ENCODE measurements around the gene SUCO. TPM values are rescaled to one million over a fixed set of nuclear protein-coding genes. Genes with fewer than 3 reads are reported as not detected.

Gene SUCO
- polyA plus RNA-seq, 1 experiment = 5.0 TPM

DNA sequence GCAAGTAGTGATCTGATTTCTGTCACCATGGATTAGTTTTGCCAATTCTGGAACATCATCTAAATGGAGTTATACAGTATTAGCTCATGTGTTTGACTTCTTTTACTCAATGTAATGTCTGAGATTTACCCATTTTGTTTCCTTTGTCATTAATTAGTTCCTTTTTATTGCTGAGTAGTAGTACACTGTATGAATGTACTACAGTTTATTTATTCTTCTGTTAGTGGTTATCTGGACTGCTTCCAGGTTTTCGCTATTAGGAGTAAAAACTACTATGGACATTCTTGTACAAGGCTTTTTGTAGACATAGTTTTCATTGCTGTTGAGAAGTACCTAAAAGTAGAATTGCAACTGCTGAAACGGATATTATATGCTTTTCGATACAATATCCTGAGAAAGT, 14.1 kb downstream of the SUCO start:
- Histone ChIP-seq H3K27me3 (ENCODE audit: control insufficient read depth, insufficient read depth, low read length) (no peaks in the 10 kb centered on the region), H3K36me3 (ENCODE audit: control insufficient read depth, insufficient read depth, low read length) (no peaks in the 10 kb centered on the region), H3K4me3 (ENCODE audit: low read depth, low read length) (no peak overlapping the region)
- TF ChIP-seq CTCF (IDR thresholded peaks at IDR 0.05; ENCODE audit: insufficient read depth, low read depth, low read length) = no peak
- ChIA-PET CTCF (no interaction called here), POLR2A (no interaction called here)
- no peak for DNase-seq (ENCODE audit: low read depth)

GRCh38 chr1:172549621-172550280, 16.8 kb downstream of the SUCO start:
- no peak overlapping the region for H3K4me3 ChIP-seq (ENCODE audit: low read depth, low read length)
- ChIA-PET CTCF (no interaction called here), POLR2A (no interaction called here)
- H3K36me3 ChIP-seq (ENCODE audit: control insufficient read depth, insufficient read depth, low read length) = no peaks in the 10 kb centered on the region
- DNase-seq (ENCODE audit: low read depth) = no peak
- TF ChIP-seq CTCF (IDR thresholded peaks at IDR 0.05; ENCODE audit: insufficient read depth, low read depth, low read length) = no peak
- no peaks in the 10 kb centered on the region for H3K27me3 ChIP-seq (ENCODE audit: control insufficient read depth, insufficient read depth, low read length)

GRCh38 chr1:172551279-172551678, 18.3 kb downstream of the SUCO start:
- no peak for TF ChIP-seq CTCF (IDR thresholded peaks at IDR 0.05; ENCODE audit: insufficient read depth, low read depth, low read length)
- ChIA-PET CTCF (no interaction called here), POLR2A (no interaction called here)
- no peak overlapping the region for H3K4me3 ChIP-seq (ENCODE audit: low read depth, low read length)
- H3K27me3 ChIP-seq (ENCODE audit: control insufficient read depth, insufficient read depth, low read length) = no peaks in the 10 kb centered on the region
- H3K36me3 ChIP-seq (ENCODE audit: control insufficient read depth, insufficient read depth, low read length) = no peaks in the 10 kb centered on the region
- DNase-seq (ENCODE audit: low read depth) = no peak

DNA sequence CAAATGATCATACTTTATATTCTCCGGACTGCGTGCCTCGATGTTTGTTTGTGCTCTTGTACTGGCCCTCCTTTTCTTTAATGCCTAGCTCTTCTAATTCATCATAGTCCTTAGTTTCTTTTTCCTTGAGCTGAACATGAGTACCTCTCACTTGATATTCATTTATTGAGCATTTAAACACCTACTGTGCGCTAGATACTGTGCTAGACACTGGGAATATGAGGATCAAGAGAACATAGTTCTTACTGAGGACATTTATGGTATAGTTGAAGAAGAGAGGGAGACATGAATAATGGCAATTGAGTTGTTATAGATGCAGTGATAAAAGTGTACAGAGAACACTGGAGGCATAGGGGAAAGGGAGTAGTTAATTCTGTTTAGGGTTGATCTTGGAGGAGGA, 22.0 kb downstream of the SUCO start:
- POLR2A ChIA-PET = no interaction called here
- Histone ChIP-seq H3K4me3 (ENCODE audit: low read depth, low read length) (no peak overlapping the region), H3K36me3 (ENCODE audit: control insufficient read depth, insufficient read depth, low read length) (no peaks in the 10 kb centered on the region), H3K27me3 (ENCODE audit: control insufficient read depth, insufficient read depth, low read length) (no peaks in the 10 kb centered on the region)
- TF ChIP-seq CTCF (IDR thresholded peaks at IDR 0.05; ENCODE audit: insufficient read depth, low read depth, low read length) = no peak
- no peak for DNase-seq (ENCODE audit: low read depth)
- CTCF ChIA-PET = no interaction called here

GRCh38 chr1:172556461-172556860, 23.5 kb downstream of the SUCO start:
- CTCF ChIA-PET = no interaction called here
- no peak for TF ChIP-seq CTCF (IDR thresholded peaks at IDR 0.05; ENCODE audit: insufficient read depth, low read depth, low read length)
- DNase-seq (ENCODE audit: low read depth) = no peak
- H3K4me3 ChIP-seq (ENCODE audit: low read depth, low read length) = no peak overlapping the region
- no peaks in the 10 kb centered on the region for H3K36me3 ChIP-seq (ENCODE audit: control insufficient read depth, insufficient read depth, low read length)
- POLR2A ChIA-PET = no interaction called here
- H3K27me3 ChIP-seq (ENCODE audit: control insufficient read depth, insufficient read depth, low read length) = no peaks in the 10 kb centered on the region
